Measurements from ENCODE around the gene ERVMER34-1. TPM values are rescaled to one million over a fixed set of nuclear protein-coding genes. Genes with fewer than 3 reads are reported as not detected.

Gene ERVMER34-1
- total RNA-seq, 1 experiment from 2014 or later, result 0.67 TPM

DNA sequence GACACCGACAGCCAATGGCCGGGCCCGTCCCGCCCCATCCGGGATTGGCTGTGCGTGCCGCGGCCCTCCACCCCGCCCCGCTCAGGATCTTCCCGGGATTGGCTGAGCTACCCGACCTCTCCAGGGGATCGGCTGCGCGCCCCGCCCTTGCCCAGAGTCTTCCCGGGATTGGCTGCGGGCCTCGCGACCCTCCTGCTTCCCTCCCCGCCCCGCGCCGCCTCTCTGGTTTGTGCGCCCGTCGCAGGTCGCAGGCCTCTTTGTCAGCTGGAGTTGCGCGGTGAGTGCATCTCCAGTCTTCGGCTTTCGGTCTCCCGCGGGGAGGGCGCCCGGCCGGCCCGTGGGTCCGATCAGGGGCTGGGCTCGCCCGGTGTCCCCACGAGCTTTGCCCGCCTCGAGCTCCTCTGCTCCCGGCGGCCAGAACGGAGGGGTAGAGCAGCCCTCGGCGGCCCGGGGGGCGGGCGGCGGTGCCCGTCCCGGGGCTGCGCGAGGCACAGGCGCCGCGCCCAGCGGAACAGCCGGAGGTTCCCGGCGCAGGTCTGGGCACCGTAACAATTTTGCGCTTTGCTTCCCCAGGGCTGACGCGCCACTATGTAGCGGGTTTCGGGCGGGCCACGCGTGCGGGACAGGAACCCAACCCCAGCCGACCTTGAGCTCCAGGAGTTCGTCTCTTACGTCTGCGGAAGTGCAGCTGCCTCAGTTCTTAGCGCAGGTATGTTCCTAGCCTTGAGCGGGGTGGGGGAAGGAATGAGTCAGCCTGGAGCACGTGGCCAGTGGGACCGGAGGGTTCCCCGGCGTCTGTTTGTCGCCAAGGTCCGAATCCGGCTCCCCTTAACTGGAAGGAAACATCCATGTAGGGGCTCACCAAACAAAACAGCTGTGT lies 38.7 kb downstream of the ERVMER34-1 start:
- peak; percentile 100 for ATAC-seq
- DNase-seq (ENCODE audit: low read depth, low spot score), result no peak
- intact Hi-C loops (cut with micrococcal nuclease; ENCODE audit: unreplicated experiment), result no loop called here
- H3K27me3 ChIP-seq (ENCODE audit: control insufficient read depth, insufficient read depth, low read length), result no peaks in the 10 kb centered on the region
- TF ChIP-seq POLR2AphosphoS5 (IDR thresholded peaks at IDR 0.05; ENCODE audit: low read depth, low read length), result peak; percentile 71
- TF ChIP-seq, protein P1, sequence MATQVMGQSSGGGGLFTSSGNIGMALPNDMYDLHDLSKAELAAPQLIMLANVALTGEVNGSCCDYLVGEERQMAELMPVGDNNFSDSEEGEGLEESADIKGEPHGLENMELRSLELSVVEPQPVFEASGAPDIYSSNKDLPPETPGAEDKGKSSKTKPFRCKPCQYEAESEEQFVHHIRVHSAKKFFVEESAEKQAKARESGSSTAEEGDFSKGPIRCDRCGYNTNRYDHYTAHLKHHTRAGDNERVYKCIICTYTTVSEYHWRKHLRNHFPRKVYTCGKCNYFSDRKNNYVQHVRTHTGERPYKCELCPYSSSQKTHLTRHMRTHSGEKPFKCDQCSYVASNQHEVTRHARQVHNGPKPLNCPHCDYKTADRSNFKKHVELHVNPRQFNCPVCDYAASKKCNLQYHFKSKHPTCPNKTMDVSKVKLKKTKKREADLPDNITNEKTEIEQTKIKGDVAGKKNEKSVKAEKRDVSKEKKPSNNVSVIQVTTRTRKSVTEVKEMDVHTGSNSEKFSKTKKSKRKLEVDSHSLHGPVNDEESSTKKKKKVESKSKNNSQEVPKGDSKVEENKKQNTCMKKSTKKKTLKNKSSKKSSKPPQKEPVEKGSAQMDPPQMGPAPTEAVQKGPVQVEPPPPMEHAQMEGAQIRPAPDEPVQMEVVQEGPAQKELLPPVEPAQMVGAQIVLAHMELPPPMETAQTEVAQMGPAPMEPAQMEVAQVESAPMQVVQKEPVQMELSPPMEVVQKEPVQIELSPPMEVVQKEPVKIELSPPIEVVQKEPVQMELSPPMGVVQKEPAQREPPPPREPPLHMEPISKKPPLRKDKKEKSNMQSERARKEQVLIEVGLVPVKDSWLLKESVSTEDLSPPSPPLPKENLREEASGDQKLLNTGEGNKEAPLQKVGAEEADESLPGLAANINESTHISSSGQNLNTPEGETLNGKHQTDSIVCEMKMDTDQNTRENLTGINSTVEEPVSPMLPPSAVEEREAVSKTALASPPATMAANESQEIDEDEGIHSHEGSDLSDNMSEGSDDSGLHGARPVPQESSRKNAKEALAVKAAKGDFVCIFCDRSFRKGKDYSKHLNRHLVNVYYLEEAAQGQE (IDR thresholded peaks at IDR 0.05; ENCODE audit: insufficient read depth in 1 of 2, low read depth in 2 of 2, low read length in 1 of 2), result no peak
- peaks cover 13% of the 10 kb centered on the region for H3K4me1 ChIP-seq (ENCODE audit: control insufficient read depth, insufficient read depth, low read length)
- POLR2A ChIA-PET, result no interaction called here
- no peaks in the 10 kb centered on the region for H3K9me3 ChIP-seq (ENCODE audit: control insufficient read depth, insufficient read depth, low read depth, low read length)
- peaks cover 14% of the 10 kb centered on the region for H3K36me3 ChIP-seq (ENCODE audit: control insufficient read depth, insufficient read depth, low read length)
- BruUV-seq (replicated peaks), result no TSS peak
- in situ Hi-C loops (cut with HindIII; ENCODE audit: low pct_unique_long_range_greater_than_20kb, low sequenced_read_pairs), result no loop called here
- CTCF ChIA-PET, result no interaction called here
- peak overlapping the region; percentile 86 for H3K27ac ChIP-seq (ENCODE audit: low read length)
- peak overlapping the region; percentile 78 to 80 for H3K4me3 ChIP-seq (ENCODE audit: low read depth in 2 of 2, low read length in 2 of 2)

DNA sequence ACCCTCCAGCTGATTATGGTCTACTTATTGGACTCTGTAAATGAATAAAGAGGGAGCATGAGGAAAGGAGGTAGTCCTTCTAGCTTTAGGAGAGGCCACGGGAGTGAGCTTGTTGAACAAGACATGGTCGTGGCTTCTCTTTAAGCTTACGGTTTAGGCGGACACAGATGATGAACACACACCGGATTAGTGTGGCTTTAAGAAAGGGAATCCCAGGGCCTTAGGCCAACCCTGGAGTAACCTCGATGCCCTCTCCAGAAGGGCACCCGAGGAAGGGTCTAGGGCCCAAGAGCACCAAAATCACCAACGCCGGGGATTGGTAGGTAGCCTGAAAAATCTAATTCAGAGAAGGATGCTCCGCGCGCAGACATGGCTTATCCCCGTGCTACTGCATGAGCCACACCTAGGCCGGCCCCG lies 39.4 kb downstream of the ERVMER34-1 start:
- in situ Hi-C loops (cut with HindIII; ENCODE audit: low pct_unique_long_range_greater_than_20kb, low sequenced_read_pairs), result no loop called here
- Histone ChIP-seq H3K4me3 (ENCODE audit: low read depth in 2 of 2, low read length in 2 of 2) (peak overlapping the region; percentile 54 to 78), H3K36me3 (ENCODE audit: control insufficient read depth, insufficient read depth, low read length) (peaks cover 14% of the 10 kb centered on the region), H3K27me3 (ENCODE audit: control insufficient read depth, insufficient read depth, low read length) (no peaks in the 10 kb centered on the region), H3K27ac (ENCODE audit: low read length) (peak overlapping the region; percentile 73), H3K4me1 (ENCODE audit: control insufficient read depth, insufficient read depth, low read length) (peaks cover 13% of the 10 kb centered on the region), H3K9me3 (ENCODE audit: control insufficient read depth, insufficient read depth, low read depth, low read length) (no peaks in the 10 kb centered on the region)
- POLR2A ChIA-PET, result no interaction called here
- CTCF ChIA-PET, result no interaction called here
- DNase-seq (ENCODE audit: low read depth, low spot score) (no peak), ATAC-seq (peak; percentile 36)
- TF ChIP-seq POLR2AphosphoS5 (IDR thresholded peaks at IDR 0.05; ENCODE audit: low read depth, low read length), result 0 out of 2 replicates have a peak, but pooled peaks have one; percentile 27
- TF ChIP-seq TCF7L2 (IDR thresholded peaks at IDR 0.05; ENCODE audit: low read depth, low read length), result no peak
- TF ChIP-seq SIN3A (IDR thresholded peaks at IDR 0.05; ENCODE audit: borderline replicate concordance, insufficient read depth, low read depth, low read length), result no peak
- TF ChIP-seq, protein P1 (IDR thresholded peaks at IDR 0.05; ENCODE audit: insufficient read depth in 1 of 2, low read depth in 2 of 2, low read length in 1 of 2), result no peak
- TF ChIP-seq, protein P2, sequence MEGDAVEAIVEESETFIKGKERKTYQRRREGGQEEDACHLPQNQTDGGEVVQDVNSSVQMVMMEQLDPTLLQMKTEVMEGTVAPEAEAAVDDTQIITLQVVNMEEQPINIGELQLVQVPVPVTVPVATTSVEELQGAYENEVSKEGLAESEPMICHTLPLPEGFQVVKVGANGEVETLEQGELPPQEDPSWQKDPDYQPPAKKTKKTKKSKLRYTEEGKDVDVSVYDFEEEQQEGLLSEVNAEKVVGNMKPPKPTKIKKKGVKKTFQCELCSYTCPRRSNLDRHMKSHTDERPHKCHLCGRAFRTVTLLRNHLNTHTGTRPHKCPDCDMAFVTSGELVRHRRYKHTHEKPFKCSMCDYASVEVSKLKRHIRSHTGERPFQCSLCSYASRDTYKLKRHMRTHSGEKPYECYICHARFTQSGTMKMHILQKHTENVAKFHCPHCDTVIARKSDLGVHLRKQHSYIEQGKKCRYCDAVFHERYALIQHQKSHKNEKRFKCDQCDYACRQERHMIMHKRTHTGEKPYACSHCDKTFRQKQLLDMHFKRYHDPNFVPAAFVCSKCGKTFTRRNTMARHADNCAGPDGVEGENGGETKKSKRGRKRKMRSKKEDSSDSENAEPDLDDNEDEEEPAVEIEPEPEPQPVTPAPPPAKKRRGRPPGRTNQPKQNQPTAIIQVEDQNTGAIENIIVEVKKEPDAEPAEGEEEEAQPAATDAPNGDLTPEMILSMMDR (IDR thresholded peaks at IDR 0.05), result no peak
- intact Hi-C loops (cut with micrococcal nuclease; ENCODE audit: unreplicated experiment), result no loop called here
- BruUV-seq (replicated peaks), result no TSS peak

Measured in Panc1 (cell line).